Endothelial cell of umbilical vein (primary cell): ENCODE data around the gene ZNF438. TPM values are rescaled to one million over a fixed set of nuclear protein-coding genes. Genes with fewer than 3 reads are reported as not detected.

Experiments used
- BruUV-seq: library from RNA; stranded (reverse); fragments of 400-500 nt; replicated peaks from 2 replicates; lab custom pipeline; 2021; lab: Mats Ljungman, UMichigan
- CTCF ChIA-PET: fragments of 300-600, 350-600 bp; sonication (Branson Sonifier 250); formaldehyde crosslinking; loops from one replicate; lab custom pipeline; 2021; ENCODE audit warnings: antibody characterized with exemption, inconsistent platforms; lab: Charles Lee
- POLR2A ChIA-PET: fragments of 300-600, 350-600 bp; sonication (Branson Sonifier 250); formaldehyde crosslinking; loops from one replicate; lab custom pipeline; 2021; ENCODE audit warnings: antibody characterized with exemption, inconsistent platforms; lab: Charles Lee
- DNase-seq: peaks from one replicate; pipeline ENCODE4 v3.0.0-alpha.2; 2011; ENCODE audit warnings: low read depth, low spot score
- FAIRE-seq: peaks from 2 replicates; lab custom pipeline; 2011; peaks lifted over from hg19 to GRCh38; lab: Jason Lieb, UNC
- H2AFZ ChIP-seq: 2 replicates; pipeline ENCODE4 v1.6.0; 2012; ENCODE audit warnings: low read depth, low read length, control low read depth, inconsistent platforms
- H3K27ac ChIP-seq: 2 replicates; pipeline ENCODE4 v1.5.1; 2011; ENCODE audit warnings: low read depth, mild to moderate bottlenecking, control low read depth, low read length, moderate library complexity; ENCODE audit not compliant: insufficient read depth
- H3K27me3 ChIP-seq, 2 experiments: 2 replicates each; pipeline versions ENCODE4 v1.6.0 to v1.6.1; 2011; ENCODE audit warnings: low read length in 2 of 2, mixed read lengths in 1 of 2; ENCODE audit not compliant: control insufficient read depth in 2 of 2, insufficient read depth in 2 of 2
- H3K36me3 ChIP-seq, 2 experiments: 2 replicates in 1 of 2; 3 replicates in 1 of 2; pipeline ENCODE4 v1.5.1; 2011; ENCODE audit warnings: low read length in 2 of 2, mild to moderate bottlenecking in 1 of 2, moderate library complexity in 1 of 2; ENCODE audit not compliant: control insufficient read depth in 2 of 2, insufficient read depth in 2 of 2; ENCODE audit errors: extremely low read depth in 1 of 2
- H3K4me1 ChIP-seq: 3 replicates; pipeline ENCODE4 v1.5.1; 2011; ENCODE audit warnings: mild to moderate bottlenecking, low read length; ENCODE audit not compliant: control insufficient read depth, insufficient read depth; ENCODE audit errors: extremely low read depth
- H3K4me2 ChIP-seq: 2 replicates; pipeline ENCODE4 v1.6.1; 2011; ENCODE audit warnings: low read length, control low read depth, mixed read lengths; ENCODE audit not compliant: insufficient read depth
- H3K4me3 ChIP-seq, 3 experiments: fragments of 200-600 bp in 1 of 3; sonication (generic), shearing (Covaris generic) in 1 of 3; replicated peaks in 1 of 3; 2 replicates each; pipeline ENCODE4 v1.5.1; 2011 to 2016; ENCODE audit warnings: control low read depth in 3 of 3, low read length in 3 of 3, mild to moderate bottlenecking in 2 of 3, inconsistent platforms in 1 of 3, low read depth in 1 of 3, moderate library complexity in 1 of 3; ENCODE audit not compliant: insufficient read depth in 1 of 3
- H3K79me2 ChIP-seq: 2 replicates; pipeline ENCODE4 v1.6.0; 2012; ENCODE audit warnings: low read length, inconsistent platforms; ENCODE audit not compliant: control insufficient read depth, insufficient read depth
- H3K9ac ChIP-seq: replicated peaks from 2 replicates; pipeline ENCODE3; 2011; ENCODE audit warnings: low read length, control low read depth; ENCODE audit not compliant: insufficient read depth; ENCODE audit errors: extremely low read depth
- H3K9me1 ChIP-seq: replicated peaks from 3 replicates; pipeline ENCODE4 v1.6.0; 2011; ENCODE audit warnings: mild to moderate bottlenecking, low read length; ENCODE audit not compliant: control insufficient read depth, insufficient read depth; ENCODE audit errors: extremely low read depth
- H3K9me3 ChIP-seq: replicated peaks from 2 replicates; pipeline ENCODE4 v1.5.1; 2012; ENCODE audit warnings: low read length, inconsistent platforms; ENCODE audit not compliant: control insufficient read depth, insufficient read depth
- H4K20me1 ChIP-seq: replicated peaks from 2 replicates; pipeline ENCODE3; 2011; ENCODE audit warnings: mild to moderate bottlenecking, low read length; ENCODE audit not compliant: control insufficient read depth, insufficient read depth; ENCODE audit errors: extremely low read depth
- EZH2 ChIP-seq: IDR thresholded peaks from 2 replicates; pipeline ENCODE4 v1.6.1; 2012; ENCODE audit warnings: borderline replicate concordance, low read depth, mild to moderate bottlenecking, moderate library complexity, low read length, inconsistent platforms; ENCODE audit not compliant: severe bottlenecking
- FOS ChIP-seq: IDR thresholded peaks from 2 replicates; pipeline ENCODE4 v1.6.1; 2011; ENCODE audit warnings: mild to moderate bottlenecking, low read length, moderate library complexity, borderline replicate concordance; ENCODE audit not compliant: insufficient read depth
- GATA2 ChIP-seq: IDR thresholded peaks from 2 replicates; pipeline ENCODE4 v1.7.0; 2011; ENCODE audit warnings: low read depth, mild to moderate bottlenecking, moderate library complexity, mixed read lengths, low read length; ENCODE audit not compliant: insufficient read length, insufficient read depth
- JUN ChIP-seq: IDR thresholded peaks from 2 replicates; pipeline ENCODE4 v1.6.1; 2011; ENCODE audit warnings: borderline replicate concordance, low read depth; ENCODE audit not compliant: insufficient read length, insufficient read depth
- MYC ChIP-seq: IDR thresholded peaks from one replicate; pipeline ENCODE4 v1.6.1; 2011; ENCODE audit warnings: mild to moderate bottlenecking, low read depth, low read length
- POLR2A ChIP-seq: IDR thresholded peaks from 2 replicates; pipeline ENCODE4 v1.6.1; 2012; ENCODE audit warnings: low read depth, mild to moderate bottlenecking, control low read depth, low read length
- POLR2AphosphoS5 ChIP-seq: IDR thresholded peaks from 2 replicates; pipeline ENCODE4 v1.6.1; 2012; ENCODE audit warnings: low read depth, mild to moderate bottlenecking, control low read depth, low read length, moderate library complexity; ENCODE audit not compliant: insufficient read depth
- dilution Hi-C: fragments of 300-500 bp; cut with MboI; formaldehyde crosslinking; loops from one replicate; pipeline ENCODE4 v1.15.0; 2019; ENCODE audit warnings: low sequenced_read_pairs; ENCODE audit not compliant: extremely low pct_ligation_motif_present
- intact Hi-C: fragments of 100-400 bp; cut with micrococcal nuclease; formaldehyde crosslinking; loops from one replicate; pipeline ENCODE4 v1.10.0; 2022
- polyA plus RNA-seq, 4 experiments: library from polyadenylated mRNA; depleted of rRNA in 3 of 4; stranded (reverse) in 3 of 4; unstranded in 1 of 4; fragments of >200 nt; gene quantifications; 2 replicates each; pipeline versions ENCODE4 v1.2.1 to v1.2.3, GENCODE V29; 2011 to 2012; ENCODE audit warnings: missing spikeins in 1 of 4
- total RNA-seq: library from RNA; stranded (reverse); gene quantifications from 2 replicates; pipeline ENCODE4 v1.2.3, GENCODE V29; 2021
- TF ChIP-seq, protein P1 (sequence below): IDR thresholded peaks from 2 replicates; pipeline ENCODE4 v1.6.1; 2011; ENCODE audit not compliant: insufficient read depth, insufficient read length
- TF ChIP-seq, protein P2 (sequence below), 2 donors: IDR thresholded peaks; 1 replicate in 1 of 2; 2 replicates in 1 of 2; pipeline ENCODE4 v1.5.1; 2011; ENCODE audit warnings: low read length in 2 of 2, mild to moderate bottlenecking in 2 of 2, moderate library complexity in 2 of 2, control low read depth in 1 of 2, inconsistent platforms in 1 of 2, low read depth in 1 of 2; ENCODE audit not compliant: insufficient read depth in 1 of 2; ENCODE audit errors: extremely low read depth in 1 of 2

ZNF438 gene
- total and polyA plus RNA-seq, 2 donors (not counting 3 experiments of a cell fraction or from before 2014, with no cell fraction given) = 7.2 to 15.1 TPM

DNA sequence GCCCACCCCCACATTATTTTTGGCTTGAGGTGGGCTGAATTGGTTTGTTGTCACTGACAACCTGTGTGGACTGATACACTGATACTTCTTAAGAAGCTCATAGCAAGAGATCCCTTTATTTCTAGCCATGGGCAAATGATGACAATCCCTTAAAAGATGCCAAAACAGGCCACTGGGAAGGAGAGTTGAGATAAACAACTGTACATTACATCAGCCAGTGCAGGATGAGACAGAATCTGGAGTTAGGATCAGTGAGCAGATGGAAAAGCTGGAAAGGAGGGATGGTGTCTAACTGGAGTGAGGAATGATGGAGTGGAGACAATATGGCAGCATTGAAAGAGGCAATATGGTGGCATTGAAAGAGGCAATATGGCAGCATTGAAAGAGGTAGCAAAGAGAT, 206.2 kb downstream of the ZNF438 start:
- Histone ChIP-seq H2AFZ (no peak overlapping the region), H3K79me2 (no peaks in the 10 kb centered on the region), H4K20me1 (no peaks in the 10 kb centered on the region), H3K9ac (no peak overlapping the region), H3K27me3 (no peaks in the 10 kb centered on the region), H3K27ac (no peak overlapping the region), H3K4me1 (peaks cover 10% of the 10 kb centered on the region), H3K36me3 (no peaks in the 10 kb centered on the region), H3K4me2 (no peak overlapping the region), H3K9me1 (no peaks in the 10 kb centered on the region), H3K9me3 (no peaks in the 10 kb centered on the region), H3K4me3 (no peak overlapping the region)
- no peak for DNase-seq
- no peak for TF ChIP-seq POLR2AphosphoS5
- TF ChIP-seq, protein P1, sequence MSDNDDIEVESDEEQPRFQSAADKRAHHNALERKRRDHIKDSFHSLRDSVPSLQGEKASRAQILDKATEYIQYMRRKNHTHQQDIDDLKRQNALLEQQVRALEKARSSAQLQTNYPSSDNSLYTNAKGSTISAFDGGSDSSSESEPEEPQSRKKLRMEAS = no peak
- TF ChIP-seq, protein P2, sequence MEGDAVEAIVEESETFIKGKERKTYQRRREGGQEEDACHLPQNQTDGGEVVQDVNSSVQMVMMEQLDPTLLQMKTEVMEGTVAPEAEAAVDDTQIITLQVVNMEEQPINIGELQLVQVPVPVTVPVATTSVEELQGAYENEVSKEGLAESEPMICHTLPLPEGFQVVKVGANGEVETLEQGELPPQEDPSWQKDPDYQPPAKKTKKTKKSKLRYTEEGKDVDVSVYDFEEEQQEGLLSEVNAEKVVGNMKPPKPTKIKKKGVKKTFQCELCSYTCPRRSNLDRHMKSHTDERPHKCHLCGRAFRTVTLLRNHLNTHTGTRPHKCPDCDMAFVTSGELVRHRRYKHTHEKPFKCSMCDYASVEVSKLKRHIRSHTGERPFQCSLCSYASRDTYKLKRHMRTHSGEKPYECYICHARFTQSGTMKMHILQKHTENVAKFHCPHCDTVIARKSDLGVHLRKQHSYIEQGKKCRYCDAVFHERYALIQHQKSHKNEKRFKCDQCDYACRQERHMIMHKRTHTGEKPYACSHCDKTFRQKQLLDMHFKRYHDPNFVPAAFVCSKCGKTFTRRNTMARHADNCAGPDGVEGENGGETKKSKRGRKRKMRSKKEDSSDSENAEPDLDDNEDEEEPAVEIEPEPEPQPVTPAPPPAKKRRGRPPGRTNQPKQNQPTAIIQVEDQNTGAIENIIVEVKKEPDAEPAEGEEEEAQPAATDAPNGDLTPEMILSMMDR (IDR thresholded peaks at IDR 0.05; ENCODE audit: extremely low read depth in 1 of 2, insufficient read depth in 1 of 2, low read depth in 1 of 2, low read length in 2 of 2) = no peak
- no peak for TF ChIP-seq GATA2
- TF ChIP-seq EZH2 = no peak
- TF ChIP-seq FOS = no peak
- no peak for TF ChIP-seq MYC
- TF ChIP-seq POLR2A = no peak
- TF ChIP-seq JUN = no peak
- no TSS peak for BruUV-seq
- POLR2A ChIA-PET = no interaction called here
- dilution Hi-C loops = no loop called here
- CTCF ChIA-PET = interaction anchor here (1.2 kb wide), 1 partner anchor 14 kb away, joined by 3 read pairs; no protein-coding TSS in a partner anchor
- intact Hi-C loops = no loop called here
- no peak for FAIRE-seq
